GM12891 (cell line): Measurements from ENCODE around the gene WDR1.

Experiments used
- POLR2A ChIP-seq: IDR thresholded peaks from 2 replicates; pipeline ENCODE4 v1.6.1; 2011; ENCODE audit warnings: low read depth, low read length, control low read depth
- POLR2AphosphoS5 ChIP-seq: IDR thresholded peaks from 2 replicates; pipeline ENCODE4 v1.6.1; 2011; ENCODE audit warnings: low read depth, low read length, control low read depth
- SPI1 ChIP-seq: IDR thresholded peaks from 2 replicates; pipeline ENCODE4 v1.6.1; 2011; ENCODE audit warnings: low read depth, low read length, control low read depth
- TAF1 ChIP-seq: IDR thresholded peaks from 2 replicates; pipeline ENCODE4 v1.6.1; 2011; ENCODE audit warnings: low read depth, low read length, control low read depth

- no peak for TF ChIP-seq POLR2A
- TF ChIP-seq POLR2AphosphoS5 = no peak
- TF ChIP-seq SPI1 = no peak
- no peak for TF ChIP-seq TAF1
Measured at GRCh38 chr4:10101671-10102473, 14.7 kb downstream of the WDR1 start.
